Heart left ventricle (tissue), 13 donors: Measurements from ENCODE around the gene LRRC73.

ENCODE experiments used
- CTCF ChIP-seq, 12 donors: fragments of 200-600 bp; sonication (generic) in 4 of 12; IDR thresholded peaks; one replicate each; pipeline versions ENCODE4 v1.5.0 to v1.8.0; 2018 to 2022; ENCODE audit warnings: antibody characterized with exemption in 12 of 12, mild to moderate bottlenecking in 5 of 12
- POLR2A ChIP-seq, 2 donors: fragments of 450-650 bp; IDR thresholded peaks; one replicate each; pipeline ENCODE4 v1.6.1; 2017; ENCODE audit warnings: antibody characterized with exemption in 2 of 2, mild to moderate bottlenecking in 2 of 2, moderate library complexity in 2 of 2
- donor health status: ischemic (EF 13 %, LVEDD 7.1; RV severe dilation, severe dysfunction).
- donor health status: DM: no; HTN: yes; CAD: no.
- donor health status: DM: no; HTN: no; CAD: no.
- donor health status: ischemic (EF 25% LVEDD 6.9; RV normal size, moderate dysfunction).
- donor health status: ischemic (EF 25% LVEDD 5.7; RV mildly dilated, moderate dysfunction).
- donor health status: ischemic (EF 35%, LVEDD 5.7; RV mildly dilated, moderate dysfunction).
- donor health status: nonischemic (EF 11% LVEDD 7.7; RV severe dilation, severe dysfunction).
- donor health status: DM: yes; HTN: yes; CAD: no.
- donor health status: PGD.
- donor health status: ischemic (EF 29% LVEDD 5.4; RV normal size, mild dysfunction).
- donor health status: nonischemic (EF 23%, LVEDD 6.1; RV moderate dilation, normal function).

GRCh38 chr6:43493230-43493629 lies 16.9 kb downstream of the LRRC73 start:
- TF ChIP-seq CTCF (IDR thresholded peaks at IDR 0.05) = no peak
- no peak for TF ChIP-seq POLR2A (IDR thresholded peaks at IDR 0.05)
